Liver (tissue), 3 donors: ENCODE data around the gene HECTD1.

Experiments
- GABPA ChIP-seq, 2 donors: IDR thresholded peaks in 1 of 2; conservative IDR thresholded peaks in 1 of 2; 2 replicates each; pipeline ENCODE4 v1.6.1; 2016; ENCODE audit warnings: antibody characterized with exemption in 2 of 2, mild to moderate bottlenecking in 1 of 2, moderate library complexity in 1 of 2
- YY1 ChIP-seq: IDR thresholded peaks from 2 replicates; pipeline ENCODE4 v1.6.1; 2016; ENCODE audit warnings: antibody characterized with exemption, mild to moderate bottlenecking
- TF ChIP-seq, protein P1 (sequence below): IDR thresholded peaks from 2 replicates; pipeline ENCODE4 v1.6.1; 2016; ENCODE audit warnings: antibody characterized with exemption
- TF ChIP-seq, protein P2 (sequence below): fragments of 150-350 bp; IDR thresholded peaks from 2 replicates; pipeline ENCODE4 v1.5.1; 2017; ENCODE audit warnings: improper control_type of control experiment, low read depth, low read length; ENCODE audit not compliant: missing input control
- TF ChIP-seq, protein P3 (sequence below): IDR thresholded peaks from 2 replicates; pipeline ENCODE4 v1.6.1; 2016; ENCODE audit warnings: antibody characterized with exemption, mild to moderate bottlenecking
- donor health status: healthy.
- donor health status: healthy.

DNA sequence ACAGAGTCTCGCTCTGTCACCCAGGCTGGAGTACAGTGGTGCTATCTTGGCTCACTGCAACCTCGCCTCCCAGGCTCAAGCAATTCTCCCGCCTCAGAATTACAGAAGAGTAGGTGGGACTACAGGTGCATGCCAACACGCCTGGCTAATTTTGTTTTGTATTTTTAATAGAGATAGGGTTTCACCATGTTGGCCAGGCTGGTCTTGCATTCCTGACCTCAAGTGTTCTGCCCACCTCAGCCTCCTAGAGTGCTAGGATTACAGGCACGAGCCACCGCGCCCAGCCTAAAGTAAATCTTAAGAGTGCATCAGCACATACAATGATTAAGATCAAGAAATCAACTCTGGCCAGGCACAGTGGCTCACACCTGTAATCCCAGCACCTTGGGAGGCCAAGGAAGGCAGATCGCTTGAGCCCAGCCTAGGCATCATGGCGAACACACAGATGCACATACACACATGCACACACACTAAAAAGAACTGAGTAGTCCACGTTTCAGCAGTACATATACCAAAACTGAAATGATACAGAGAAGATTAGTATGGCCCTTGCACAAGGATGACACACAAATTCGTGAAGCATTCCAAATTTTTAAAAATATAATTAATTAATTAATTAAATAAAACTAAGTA, 65.0 kb downstream of the HECTD1 start:
- TF ChIP-seq, protein P1, sequence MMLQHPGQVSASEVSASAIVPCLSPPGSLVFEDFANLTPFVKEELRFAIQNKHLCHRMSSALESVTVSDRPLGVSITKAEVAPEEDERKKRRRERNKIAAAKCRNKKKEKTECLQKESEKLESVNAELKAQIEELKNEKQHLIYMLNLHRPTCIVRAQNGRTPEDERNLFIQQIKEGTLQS = no peak
- TF ChIP-seq, protein P2, sequence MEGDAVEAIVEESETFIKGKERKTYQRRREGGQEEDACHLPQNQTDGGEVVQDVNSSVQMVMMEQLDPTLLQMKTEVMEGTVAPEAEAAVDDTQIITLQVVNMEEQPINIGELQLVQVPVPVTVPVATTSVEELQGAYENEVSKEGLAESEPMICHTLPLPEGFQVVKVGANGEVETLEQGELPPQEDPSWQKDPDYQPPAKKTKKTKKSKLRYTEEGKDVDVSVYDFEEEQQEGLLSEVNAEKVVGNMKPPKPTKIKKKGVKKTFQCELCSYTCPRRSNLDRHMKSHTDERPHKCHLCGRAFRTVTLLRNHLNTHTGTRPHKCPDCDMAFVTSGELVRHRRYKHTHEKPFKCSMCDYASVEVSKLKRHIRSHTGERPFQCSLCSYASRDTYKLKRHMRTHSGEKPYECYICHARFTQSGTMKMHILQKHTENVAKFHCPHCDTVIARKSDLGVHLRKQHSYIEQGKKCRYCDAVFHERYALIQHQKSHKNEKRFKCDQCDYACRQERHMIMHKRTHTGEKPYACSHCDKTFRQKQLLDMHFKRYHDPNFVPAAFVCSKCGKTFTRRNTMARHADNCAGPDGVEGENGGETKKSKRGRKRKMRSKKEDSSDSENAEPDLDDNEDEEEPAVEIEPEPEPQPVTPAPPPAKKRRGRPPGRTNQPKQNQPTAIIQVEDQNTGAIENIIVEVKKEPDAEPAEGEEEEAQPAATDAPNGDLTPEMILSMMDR = no peak
- no peak for TF ChIP-seq GABPA (IDR thresholded peaks at IDR 0.05 in 1 of 2, conservative IDR thresholded peaks at IDR 0.05 in 1 of 2)
- TF ChIP-seq YY1 = no peak
- TF ChIP-seq, protein P3, sequence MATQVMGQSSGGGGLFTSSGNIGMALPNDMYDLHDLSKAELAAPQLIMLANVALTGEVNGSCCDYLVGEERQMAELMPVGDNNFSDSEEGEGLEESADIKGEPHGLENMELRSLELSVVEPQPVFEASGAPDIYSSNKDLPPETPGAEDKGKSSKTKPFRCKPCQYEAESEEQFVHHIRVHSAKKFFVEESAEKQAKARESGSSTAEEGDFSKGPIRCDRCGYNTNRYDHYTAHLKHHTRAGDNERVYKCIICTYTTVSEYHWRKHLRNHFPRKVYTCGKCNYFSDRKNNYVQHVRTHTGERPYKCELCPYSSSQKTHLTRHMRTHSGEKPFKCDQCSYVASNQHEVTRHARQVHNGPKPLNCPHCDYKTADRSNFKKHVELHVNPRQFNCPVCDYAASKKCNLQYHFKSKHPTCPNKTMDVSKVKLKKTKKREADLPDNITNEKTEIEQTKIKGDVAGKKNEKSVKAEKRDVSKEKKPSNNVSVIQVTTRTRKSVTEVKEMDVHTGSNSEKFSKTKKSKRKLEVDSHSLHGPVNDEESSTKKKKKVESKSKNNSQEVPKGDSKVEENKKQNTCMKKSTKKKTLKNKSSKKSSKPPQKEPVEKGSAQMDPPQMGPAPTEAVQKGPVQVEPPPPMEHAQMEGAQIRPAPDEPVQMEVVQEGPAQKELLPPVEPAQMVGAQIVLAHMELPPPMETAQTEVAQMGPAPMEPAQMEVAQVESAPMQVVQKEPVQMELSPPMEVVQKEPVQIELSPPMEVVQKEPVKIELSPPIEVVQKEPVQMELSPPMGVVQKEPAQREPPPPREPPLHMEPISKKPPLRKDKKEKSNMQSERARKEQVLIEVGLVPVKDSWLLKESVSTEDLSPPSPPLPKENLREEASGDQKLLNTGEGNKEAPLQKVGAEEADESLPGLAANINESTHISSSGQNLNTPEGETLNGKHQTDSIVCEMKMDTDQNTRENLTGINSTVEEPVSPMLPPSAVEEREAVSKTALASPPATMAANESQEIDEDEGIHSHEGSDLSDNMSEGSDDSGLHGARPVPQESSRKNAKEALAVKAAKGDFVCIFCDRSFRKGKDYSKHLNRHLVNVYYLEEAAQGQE = no peak
